Measurements from ENCODE around the gene PLEKHA6.

PLEKHA6 gene

GRCh38 chr1:204227996-204228785 is 131.5 kb downstream of the PLEKHA6 start (continued):
- TF ChIP-seq PATZ1 (CRISPR knock-in tag; IDR thresholded peaks at IDR 0.05; ENCODE audit: borderline replicate concordance), result no peak

- no peak for ATAC-seq
- TF ChIP-seq ZNF70 (CRISPR knock-in tag; IDR thresholded peaks at IDR 0.05) (no peak), ZNF8 (CRISPR knock-in tag; IDR thresholded peaks at IDR 0.05) (no peak), RARB (CRISPR knock-in tag; IDR thresholded peaks at IDR 0.05) (no peak), CREB5 (CRISPR knock-in tag; IDR thresholded peaks at IDR 0.05; ENCODE audit: low read depth) (no peak), POU6F1 (CRISPR knock-in tag; IDR thresholded peaks at IDR 0.05; ENCODE audit: borderline replicate concordance, low read depth) (no peak), ESRRG (CRISPR knock-in tag; IDR thresholded peaks at IDR 0.05) (no peak), GLIS3 (CRISPR knock-in tag; IDR thresholded peaks at IDR 0.05) (no peak), ZC3H10 (CRISPR knock-in tag; IDR thresholded peaks at IDR 0.05) (no peak), OSR1 (CRISPR knock-in tag; IDR thresholded peaks at IDR 0.05) (no peak), TOX (CRISPR knock-in tag; IDR thresholded peaks at IDR 0.05; ENCODE audit: borderline replicate concordance) (no peak), TCF4 (CRISPR knock-in tag; IDR thresholded peaks at IDR 0.05; ENCODE audit: borderline replicate concordance) (no peak), PATZ1 (CRISPR knock-in tag; IDR thresholded peaks at IDR 0.05; ENCODE audit: borderline replicate concordance) (no peak), TSHZ2 (CRISPR knock-in tag; IDR thresholded peaks at IDR 0.05) (no peak), BACH2 (CRISPR knock-in tag; IDR thresholded peaks at IDR 0.05; ENCODE audit: borderline replicate concordance) (no peak), ZNF565 (CRISPR knock-in tag; conservative IDR thresholded peaks at IDR 0.05; ENCODE audit: low read depth) (no peak), SNAI2 (CRISPR knock-in tag; IDR thresholded peaks at IDR 0.05) (no peak), ISL1 (CRISPR knock-in tag; IDR thresholded peaks at IDR 0.05) (no peak), PPARA (CRISPR knock-in tag; IDR thresholded peaks at IDR 0.05; ENCODE audit: borderline replicate concordance) (no peak), ZFP30 (CRISPR knock-in tag; IDR thresholded peaks at IDR 0.05) (no peak)
Observed at GRCh38 chr1:204227351-204227750, 132.4 kb downstream of the PLEKHA6 start.
